HAP-1 (cell line): ENCODE data around the gene LY6G6D.

Experiments used
- DNase-seq, 2 experiments: peaks; one replicate each; pipeline ENCODE4 v3.0.0-alpha.2; 2016 to 2020; ENCODE audit warnings: low spot score in 2 of 2
- H3K27me3 ChIP-seq: fragments of 250-450 bp; sonication (Bioruptor Pico); 2 replicates; pipeline ENCODE4 v1.5.1; 2020; ENCODE audit warnings: low read depth, mild to moderate bottlenecking, moderate library complexity
- H3K36me3 ChIP-seq: fragments of 250-450 bp; sonication (Bioruptor Pico); replicated peaks from 2 replicates; pipeline ENCODE4 v1.5.1; 2020; ENCODE audit warnings: mild to moderate bottlenecking
- H3K4me1 ChIP-seq: fragments of 250-450 bp; sonication (Bioruptor Pico); 2 replicates; pipeline ENCODE4 v1.5.1; 2020; ENCODE audit warnings: mild to moderate bottlenecking
- H3K4me3 ChIP-seq: fragments of 250-450 bp; sonication (Bioruptor Pico); 2 replicates; pipeline ENCODE4 v1.5.1; 2020; ENCODE audit warnings: mild to moderate bottlenecking, moderate library complexity
- H3K9me3 ChIP-seq: fragments of 250-450 bp; sonication (Bioruptor Pico); 2 replicates; pipeline ENCODE4 v1.5.1; 2020; ENCODE audit warnings: mild to moderate bottlenecking, moderate library complexity
- in situ Hi-C: fragments of 300-500 bp; cut with MboI; formaldehyde crosslinking; loops from 3 replicates; pipeline ENCODE4 v1.14.3; 2020; ENCODE audit warnings: low sequenced_read_pairs, inconsistent platforms, mixed read lengths

Gene LY6G6D

DNA sequence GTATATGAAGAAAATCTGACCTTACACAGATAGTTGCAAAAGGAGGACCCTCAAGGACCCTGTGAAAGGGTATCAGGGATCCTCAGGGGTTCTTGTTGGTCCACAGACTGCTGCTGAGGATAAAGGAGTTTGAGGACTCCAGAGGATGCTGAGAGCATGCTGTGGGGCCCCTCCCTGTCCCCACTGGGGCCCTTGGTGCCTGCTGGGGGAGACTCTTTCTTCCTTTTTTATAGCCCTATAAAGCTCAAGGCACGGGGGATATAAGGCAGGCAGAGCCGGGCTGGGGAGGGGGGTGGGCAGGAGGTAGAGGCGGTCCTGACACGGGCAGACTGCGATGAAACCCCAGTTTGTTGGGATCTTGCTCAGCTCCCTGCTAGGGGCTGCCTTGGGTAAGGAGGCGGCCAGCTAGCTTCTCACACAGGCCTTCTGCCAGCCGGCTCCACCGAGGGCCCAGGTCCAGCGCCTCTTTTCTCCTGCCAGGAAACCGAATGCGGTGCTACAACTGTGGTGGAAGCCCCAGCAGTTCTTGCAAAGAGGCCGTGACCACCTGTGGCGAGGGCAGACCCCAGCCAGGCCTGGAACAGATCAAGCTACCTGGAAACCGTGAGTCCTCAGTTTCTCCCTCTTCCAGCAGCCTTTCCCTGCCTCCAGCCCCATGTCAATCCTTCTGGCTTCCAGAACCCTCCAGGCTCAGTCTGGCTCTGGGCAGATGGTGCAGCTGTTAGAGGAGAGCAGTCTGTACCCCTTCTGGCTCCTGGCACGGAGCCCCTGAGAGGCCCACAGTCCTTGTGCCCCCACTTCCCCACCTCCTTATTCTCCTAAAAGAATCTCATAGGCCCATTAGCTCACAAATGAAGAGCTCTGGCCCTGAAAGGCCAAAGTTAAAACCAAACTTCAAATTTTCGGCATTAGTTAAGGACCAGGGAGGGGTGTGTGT, at the start of gene LY6G6D:
Gene LY6G6D (plus strand): TSS at position 327 of the 937 bp plus-strand sequence. CDS start 8 bp downstream, at position 335.
- Histone ChIP-seq H3K36me3 (no peaks in the 10 kb centered on the region), H3K4me1 (peaks cover 7% of the 10 kb centered on the region), H3K27me3 (no peaks in the 10 kb centered on the region), H3K9me3 (no peaks in the 10 kb centered on the region), H3K4me3 (no peak within 1 kb of the TSS)
- no peak for DNase-seq
- in situ Hi-C loops, result no loop called here

DNA sequence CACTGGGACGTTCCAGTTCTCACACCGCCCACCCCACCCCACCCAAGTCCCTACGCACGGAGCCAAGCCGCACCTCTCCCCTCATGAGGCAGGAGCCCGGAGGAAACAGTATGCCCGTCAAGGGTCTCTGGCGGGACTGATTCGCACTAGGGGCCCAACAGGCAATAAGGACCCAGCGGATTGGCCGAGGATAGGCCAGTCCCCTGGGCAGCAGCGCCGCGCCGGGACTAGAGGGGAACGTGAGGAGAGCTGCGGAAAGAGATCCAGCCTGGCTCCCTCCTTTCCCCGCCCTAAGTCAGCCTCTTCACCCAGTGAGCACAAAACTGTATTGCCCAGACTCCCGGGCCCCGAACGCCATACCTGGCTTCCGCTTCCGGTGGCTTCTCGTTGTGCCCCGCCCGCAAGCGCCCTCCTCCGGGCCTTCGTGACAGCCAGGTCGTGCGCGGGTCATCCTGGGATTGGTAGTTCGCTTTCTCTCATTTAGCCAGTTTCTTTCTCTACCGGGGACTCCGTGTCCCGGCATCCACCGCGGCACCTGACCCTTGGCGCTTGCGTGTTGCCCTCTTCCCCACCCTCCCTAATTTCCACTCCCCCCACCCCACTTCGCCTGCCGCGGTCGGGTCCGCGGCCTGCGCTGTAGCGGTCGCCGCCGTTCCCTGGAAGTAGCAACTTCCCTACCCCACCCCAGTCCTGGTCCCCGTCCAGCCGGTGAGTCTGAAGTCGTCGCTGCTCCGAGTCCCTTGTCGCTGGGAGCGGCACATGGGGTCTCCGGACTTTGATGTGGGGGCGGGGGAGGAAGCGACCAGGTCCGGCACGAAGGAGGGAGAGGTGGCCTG, 49.4 kb upstream of the LY6G6D start, which contains the start of gene CSNK2B:
Gene CSNK2B (plus strand): TSS at position 580 of the 836 bp plus-strand sequence. CDS start 752 bp downstream, outside the sequence.
- H3K36me3 ChIP-seq, result peaks cover 72% of the 10 kb centered on the region
- in situ Hi-C loops, result loop anchor here (10.0 kb wide), 1 partner anchor 299 kb away; no protein-coding TSS in a partner anchor

GRCh38 chr6:31666337-31666965, 48.7 kb upstream of the LY6G6D start:
- DNase-seq, result no peak
- in situ Hi-C loops, result loop anchor here (10.0 kb wide), 1 partner anchor 298 kb away; no protein-coding TSS in a partner anchor
- no peaks in the 10 kb centered on the region for H3K27me3 ChIP-seq
- H3K36me3 ChIP-seq, result peaks cover 76% of the 10 kb centered on the region
- peaks cover 5% of the 10 kb centered on the region; the same call in 1 of the 2 replicates for H3K4me1 ChIP-seq
- H3K9me3 ChIP-seq, result no peaks in the 10 kb centered on the region
- H3K4me3 ChIP-seq, result peak overlapping the region; percentile 99

More for the DNA sequence above, 49.4 kb upstream of the LY6G6D start, which contains the start of gene CSNK2B:
- H3K27me3 ChIP-seq, result no peaks in the 10 kb centered on the region
- peak; percentile 98 to 99 for DNase-seq
- H3K9me3 ChIP-seq, result no peaks in the 10 kb centered on the region
- peak within 1 kb of the TSS; percentile 99 for H3K4me3 ChIP-seq
- peaks cover 9% of the 10 kb centered on the region for H3K4me1 ChIP-seq

GRCh38 chr6:31669676-31670075, 45.5 kb upstream of the LY6G6D start, which contains the start of gene LY6G5B:
Gene LY6G5B, plus strand, starts transcription at chr6:31669976. Its CDS starts 975 bp downstream, at chr6:31670951.
- H3K36me3 ChIP-seq, result peaks cover 72% of the 10 kb centered on the region
- DNase-seq, result no peak
- in situ Hi-C loops, result loop anchor here (10.0 kb wide), 1 partner anchor 295 kb away; no protein-coding TSS in a partner anchor

GRCh38 chr6:31676322-31676903, 38.7 kb upstream of the LY6G6D start:
- no peak overlapping the region for H3K4me3 ChIP-seq
- in situ Hi-C loops, result no loop called here
- peaks cover 21% of the 10 kb centered on the region for H3K36me3 ChIP-seq
- H3K9me3 ChIP-seq, result no peaks in the 10 kb centered on the region
- no peak for DNase-seq
- no peaks in the 10 kb centered on the region for H3K27me3 ChIP-seq
- peaks cover 9% of the 10 kb centered on the region for H3K4me1 ChIP-seq

More at GRCh38 chr6:31669676-31670075, 45.5 kb upstream of the LY6G6D start, which contains the start of gene LY6G5B:
- H3K27me3 ChIP-seq, result no peaks in the 10 kb centered on the region
- H3K9me3 ChIP-seq, result no peaks in the 10 kb centered on the region
- no peak within 1 kb of the TSS for H3K4me3 ChIP-seq
- peaks cover 5% of the 10 kb centered on the region; the same call in 1 of the 2 replicates for H3K4me1 ChIP-seq

GRCh38 chr6:31676904-31677303, 38.2 kb upstream of the LY6G6D start:
- Histone ChIP-seq H3K27me3 (no peaks in the 10 kb centered on the region), H3K4me1 (peaks cover 12% of the 10 kb centered on the region), H3K36me3 (peaks cover 17% of the 10 kb centered on the region), H3K9me3 (no peaks in the 10 kb centered on the region), H3K4me3 (no peak overlapping the region)
- in situ Hi-C loops, result no loop called here
- DNase-seq, result no peak

GRCh38 chr6:31677955-31678354, 37.2 kb upstream of the LY6G6D start:
- Histone ChIP-seq H3K4me1 (peaks cover 12% of the 10 kb centered on the region), H3K4me3 (no peak overlapping the region), H3K36me3 (peaks cover 6% of the 10 kb centered on the region), H3K27me3 (no peaks in the 10 kb centered on the region), H3K9me3 (no peaks in the 10 kb centered on the region)
- DNase-seq, result no peak
- in situ Hi-C loops, result no loop called here

GRCh38 chr6:31680226-31681134, 34.7 kb upstream of the LY6G6D start, which contains the start of gene LY6G5C:
Gene LY6G5C, minus strand, starts transcription at chr6:31681067. Its CDS starts 694 bp downstream, at chr6:31680373.
- peak; percentile 84 to 87 for DNase-seq
- Histone ChIP-seq H3K36me3 (no peaks in the 10 kb centered on the region), H3K4me3 (peak within 1 kb of the TSS; percentile 30), H3K27me3 (no peaks in the 10 kb centered on the region), H3K4me1 (peaks cover 12% of the 10 kb centered on the region), H3K9me3 (no peaks in the 10 kb centered on the region)
- in situ Hi-C loops, result no loop called here

- in situ Hi-C loops, result no loop called here
- Histone ChIP-seq H3K4me1 (peaks cover 12% of the 10 kb centered on the region), H3K27me3 (no peaks in the 10 kb centered on the region), H3K9me3 (no peaks in the 10 kb centered on the region), H3K36me3 (no peaks in the 10 kb centered on the region), H3K4me3 (peak overlapping the region; percentile 30)
- DNase-seq, result peak in 1 of 2 experiments; percentile 63
Observed at GRCh38 chr6:31681135-31681671, 33.9 kb upstream of the LY6G6D start.

DNA sequence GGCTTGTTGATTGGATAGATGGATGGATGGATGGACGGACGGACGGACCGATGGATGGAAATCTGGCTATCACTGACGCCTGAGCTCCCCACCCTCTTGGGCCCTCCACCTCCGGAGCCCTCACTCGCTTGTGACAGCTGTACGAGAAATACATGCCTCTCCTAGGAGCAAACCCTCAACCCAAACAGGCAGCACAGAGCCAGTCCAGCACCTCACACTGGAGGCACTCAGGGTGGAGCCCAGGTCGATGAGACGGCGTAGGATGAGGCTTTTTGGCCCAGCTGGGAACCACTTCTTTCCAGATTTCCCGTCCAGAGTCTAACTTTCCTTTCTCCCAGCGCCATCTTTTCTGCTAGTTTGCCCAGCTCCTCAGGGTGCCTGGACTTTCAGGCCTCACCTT, 31.6 kb upstream of the LY6G6D start:
- no peak overlapping the region for H3K4me3 ChIP-seq
- no peak for DNase-seq
- peaks cover 12% of the 10 kb centered on the region for H3K4me1 ChIP-seq
- no peaks in the 10 kb centered on the region for H3K9me3 ChIP-seq
- in situ Hi-C loops, result no loop called here
- no peaks in the 10 kb centered on the region for H3K27me3 ChIP-seq
- H3K36me3 ChIP-seq, result peaks cover 13% of the 10 kb centered on the region

GRCh38 chr6:31686483-31686882, 28.7 kb upstream of the LY6G6D start:
- H3K27me3 ChIP-seq, result no peaks in the 10 kb centered on the region
- DNase-seq, result no peak
- no peak overlapping the region for H3K4me3 ChIP-seq
- peaks cover 2% of the 10 kb centered on the region for H3K4me1 ChIP-seq
- H3K36me3 ChIP-seq, result peaks cover 36% of the 10 kb centered on the region
- H3K9me3 ChIP-seq, result no peaks in the 10 kb centered on the region
- in situ Hi-C loops, result no loop called here

DNA sequence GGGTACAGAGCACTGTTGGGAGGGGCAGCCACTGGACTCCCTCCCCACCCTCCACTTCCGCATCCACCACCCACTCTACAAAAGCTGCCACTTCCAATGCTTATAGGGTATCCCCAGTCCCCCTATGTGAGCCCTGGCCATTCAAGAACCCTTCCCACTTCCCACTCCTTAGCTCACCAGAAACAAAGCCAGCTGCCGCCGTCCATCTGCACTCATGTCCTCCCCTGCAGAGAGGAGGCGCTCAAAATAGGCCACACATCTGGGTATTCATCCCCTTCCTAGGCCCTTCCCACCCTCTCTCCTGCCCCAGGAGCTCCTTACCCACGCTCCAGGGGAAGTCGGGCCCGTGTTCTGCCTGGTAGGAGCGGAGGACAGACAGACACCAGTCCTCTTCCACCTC, 27.8 kb upstream of the LY6G6D start:
- H3K27me3 ChIP-seq, result no peaks in the 10 kb centered on the region
- in situ Hi-C loops, result no loop called here
- H3K36me3 ChIP-seq, result peaks cover 36% of the 10 kb centered on the region

More for the DNA sequence above, 27.8 kb upstream of the LY6G6D start:
- no peak overlapping the region for H3K4me3 ChIP-seq
- H3K4me1 ChIP-seq, result no peaks in the 10 kb centered on the region
- DNase-seq, result no peak
- H3K9me3 ChIP-seq, result no peaks in the 10 kb centered on the region
